IMR-90 (cell line): Measurements from ENCODE around the gene HOXD9. TPM values are rescaled to one million over a fixed set of nuclear protein-coding genes. Genes with fewer than 3 reads are reported as not detected.

Experiments
- ATAC-seq: fragments of 200-7000 bp; cut with Tn5 transposase; 2 replicates; pipeline ENCODE4 v1.9.1; 2020; ENCODE audit warnings: low read depth, mild to moderate bottlenecking, moderate library complexity
- BruUV-seq: library from RNA; stranded (reverse); fragments of 400-500 nt; replicated peaks from 2 replicates; lab custom pipeline; 2021; lab: Mats Ljungman, UMichigan
- CTCF ChIA-PET: fragments of 300-600 bp; formaldehyde crosslinking; extraction: SDS; loops from one replicate; lab custom pipeline; 2021; ENCODE audit warnings: antibody characterized with exemption; lab: Yijun Ruan, JAX
- POLR2A ChIA-PET: fragments of 300-600 bp; sonication (Branson Sonifier 250); formaldehyde crosslinking; loops from one replicate; lab custom pipeline; 2022; ENCODE audit warnings: antibody characterized with exemption; ENCODE audit not compliant: unreplicated experiment; lab: Charles Lee
- DNase-seq: peaks from one replicate; pipeline ENCODE4 v3.0.0; 2013
- H2AFZ ChIP-seq: replicated peaks from 2 replicates; pipeline ENCODE3; 2013; ENCODE audit warnings: low read length, mild to moderate bottlenecking; ENCODE audit not compliant: poor library complexity
- H2AK5ac ChIP-seq: 2 replicates; pipeline ENCODE4 v1.6.1; 2013; ENCODE audit warnings: low read depth, low read length, inconsistent platforms
- H2AK9ac ChIP-seq: replicated peaks from 2 replicates; pipeline ENCODE3; 2013; ENCODE audit warnings: mild to moderate bottlenecking, low read depth, low read length, moderate library complexity; ENCODE audit not compliant: poor library complexity
- H2BK120ac ChIP-seq: 2 replicates; pipeline ENCODE4 v1.6.1; 2013; ENCODE audit warnings: low read depth, low read length, inconsistent platforms
- H2BK15ac ChIP-seq: 3 replicates; pipeline ENCODE4 v1.6.1; 2013; ENCODE audit warnings: low read depth, low read length, inconsistent platforms
- H2BK20ac ChIP-seq: 2 replicates; pipeline ENCODE4 v1.6.1; 2013; ENCODE audit warnings: low read depth, mild to moderate bottlenecking, inconsistent platforms, low read length, moderate library complexity
- H2BK5ac ChIP-seq: 2 replicates; pipeline ENCODE4 v1.6.1; 2013; ENCODE audit warnings: mild to moderate bottlenecking, low read depth, low read length, inconsistent platforms; ENCODE audit not compliant: poor library complexity, severe bottlenecking
- H3K14ac ChIP-seq: replicated peaks from 2 replicates; pipeline ENCODE4 v1.6.1; 2013; ENCODE audit warnings: low read depth, low read length, inconsistent platforms
- H3K18ac ChIP-seq: 2 replicates; pipeline ENCODE4 v1.6.1; 2013; ENCODE audit warnings: low read depth, low read length, control low read depth
- H3K23ac ChIP-seq: 2 replicates; pipeline ENCODE4 v1.6.1; 2013; ENCODE audit warnings: low read depth, low read length, inconsistent platforms
- H3K27ac ChIP-seq: 2 replicates; pipeline ENCODE4 v1.5.1; 2013; ENCODE audit warnings: mild to moderate bottlenecking, control low read depth, low read length; ENCODE audit not compliant: insufficient read depth
- H3K27me3 ChIP-seq: 2 replicates; pipeline ENCODE4 v1.6.1; 2013; ENCODE audit warnings: low read length; ENCODE audit not compliant: control insufficient read depth, insufficient read depth
- H3K36me3 ChIP-seq: 2 replicates; pipeline ENCODE4 v1.6.1; 2013; ENCODE audit warnings: low read length, mixed read lengths; ENCODE audit not compliant: control insufficient read depth, insufficient read depth
- H3K4ac ChIP-seq: 2 replicates; pipeline ENCODE4 v1.6.1; 2013; ENCODE audit warnings: low read depth, low read length, inconsistent platforms
- H3K4me1 ChIP-seq: 2 replicates; pipeline ENCODE4 v1.6.1; 2013; ENCODE audit warnings: low read length, mixed read lengths; ENCODE audit not compliant: control insufficient read depth, insufficient read depth
- H3K4me2 ChIP-seq: 2 replicates; pipeline ENCODE4 v1.6.1; 2013; ENCODE audit warnings: low read depth, mild to moderate bottlenecking, control low read depth, low read length, moderate library complexity
- H3K4me3 ChIP-seq: 2 replicates; pipeline ENCODE4 v1.5.1; 2013; ENCODE audit warnings: low read depth, mild to moderate bottlenecking, control low read depth, low read length, moderate library complexity; ENCODE audit not compliant: insufficient read depth
- H3K56ac ChIP-seq: 2 replicates; pipeline ENCODE4 v1.6.1; 2013; ENCODE audit warnings: low read length, inconsistent platforms; ENCODE audit not compliant: insufficient read depth; ENCODE audit errors: extremely low read depth
- H3K79me1 ChIP-seq, 2 experiments: 2 replicates each; pipeline ENCODE4 v1.6.1; 2013; ENCODE audit warnings: low read length in 2 of 2, inconsistent platforms in 1 of 2, low read depth in 1 of 2
- H3K9ac ChIP-seq: 2 replicates; pipeline ENCODE4 v1.6.1; 2013; ENCODE audit warnings: low read depth, low read length, control low read depth
- H3K9me1 ChIP-seq: 2 replicates; pipeline ENCODE4 v1.6.1; 2013; ENCODE audit warnings: low read length, inconsistent platforms; ENCODE audit not compliant: insufficient read depth
- H3K9me3 ChIP-seq: 2 replicates; pipeline ENCODE4 v1.6.1; 2013; ENCODE audit warnings: low read length; ENCODE audit not compliant: control insufficient read depth, insufficient read depth
- H4K20me1 ChIP-seq: 2 replicates; pipeline ENCODE4 v1.6.1; 2013; ENCODE audit warnings: low read length, inconsistent platforms; ENCODE audit not compliant: insufficient read depth
- H4K5ac ChIP-seq: 2 replicates; pipeline ENCODE4 v1.6.1; 2013; ENCODE audit warnings: mild to moderate bottlenecking, low read depth, low read length, control low read depth
- H4K8ac ChIP-seq, 2 experiments: 2 replicates each; pipeline ENCODE4 v1.6.1; 2013; ENCODE audit warnings: low read depth in 2 of 2, low read length in 2 of 2, control low read depth in 1 of 2, inconsistent platforms in 1 of 2
- H4K91ac ChIP-seq: 2 replicates; pipeline ENCODE4 v1.6.1; 2013; ENCODE audit warnings: low read depth, low read length, inconsistent platforms; ENCODE audit not compliant: insufficient read depth
- BHLHE40 ChIP-seq: fragments of 150-350 bp; IDR thresholded peaks from 2 replicates; pipeline ENCODE4 v1.6.1; 2016; ENCODE audit warnings: mild to moderate bottlenecking, low read depth, low read length
- CEBPB ChIP-seq: IDR thresholded peaks from 2 replicates; pipeline ENCODE4 v1.6.1; 2012; ENCODE audit warnings: low read depth, low read length, improper control_type of control experiment
- CHD1 ChIP-seq: IDR thresholded peaks from 2 replicates; pipeline ENCODE4 v1.6.1; 2012; ENCODE audit warnings: low read depth, low read length, improper control_type of control experiment
- CTCF ChIP-seq: conservative IDR thresholded peaks from 2 replicates; pipeline ENCODE4 v1.5.1; 2012; ENCODE audit warnings: mild to moderate bottlenecking, low read depth, low read length, improper control_type of control experiment
- ELK1 ChIP-seq: fragments of 150-350 bp; IDR thresholded peaks from 2 replicates; pipeline ENCODE4 v1.6.1; 2016; ENCODE audit warnings: low read depth, mild to moderate bottlenecking, low read length, moderate library complexity, borderline replicate concordance
- FOS ChIP-seq: fragments of 150-350 bp; IDR thresholded peaks from 2 replicates; pipeline ENCODE4 v1.6.1; 2016; ENCODE audit warnings: low read depth, low read length
- MAFK ChIP-seq: IDR thresholded peaks from 2 replicates; pipeline ENCODE4 v1.6.1; 2012; ENCODE audit warnings: low read depth, low read length, improper control_type of control experiment
- MAZ ChIP-seq: IDR thresholded peaks from 2 replicates; pipeline ENCODE4 v1.6.1; 2012; ENCODE audit warnings: low read depth, mild to moderate bottlenecking, low read length, improper control_type of control experiment, moderate library complexity, borderline replicate concordance
- MXI1 ChIP-seq: IDR thresholded peaks from 2 replicates; pipeline ENCODE4 v1.6.1; 2012; ENCODE audit warnings: low read depth, mild to moderate bottlenecking, low read length, moderate library complexity, borderline replicate concordance
- NFE2L2 ChIP-seq: fragments of 150-350 bp; IDR thresholded peaks from 2 replicates; pipeline ENCODE4 v1.6.1; 2016; ENCODE audit warnings: low read depth, mild to moderate bottlenecking, low read length
- POLR2A ChIP-seq: IDR thresholded peaks from 2 replicates; pipeline ENCODE4 v1.6.1; 2012; ENCODE audit warnings: mild to moderate bottlenecking, low read depth, low read length
- RAD21 ChIP-seq: IDR thresholded peaks from 2 replicates; pipeline ENCODE4 v1.6.1; 2012; ENCODE audit warnings: low read length, improper control_type of control experiment
- RCOR1 ChIP-seq: IDR thresholded peaks from 2 replicates; pipeline ENCODE4 v1.6.1; 2012; ENCODE audit warnings: mild to moderate bottlenecking, low read length, improper control_type of control experiment; ENCODE audit not compliant: insufficient replicate concordance
- RFX5 ChIP-seq: IDR thresholded peaks from 2 replicates; pipeline ENCODE4 v1.8.0; 2012; ENCODE audit warnings: low read depth, mild to moderate bottlenecking, low read length, moderate library complexity
- SMC3 ChIP-seq: fragments of 150-350 bp; IDR thresholded peaks from 2 replicates; pipeline ENCODE4 v1.6.1; 2016; ENCODE audit warnings: low read depth, mild to moderate bottlenecking, antibody characterized with exemption, low read length, moderate library complexity
- USF2 ChIP-seq: fragments of 150-350 bp; IDR thresholded peaks from 2 replicates; pipeline ENCODE4 v1.6.1; 2017; ENCODE audit warnings: mild to moderate bottlenecking, antibody characterized with exemption, low read length, low read depth
- WGBS, 2 experiments: methylation state at CpG; one replicate each; pipeline versions ENCODE4 v1.1.5 to v1.1.7; 2013; ENCODE audit warnings: missing lambda C conversion rate in 2 of 2; ENCODE audit not compliant: insufficient read length in 1 of 2; ENCODE audit errors: extremely low coverage in 2 of 2; 5-methylcytosine and 5-hydroxymethylcytosine counted together
- dilution Hi-C: fragments of 300-500 bp; cut with HindIII; formaldehyde crosslinking; loops from one replicate; pipeline ENCODE4 v1.14.3; 2018; ENCODE audit warnings: low sequenced_read_pairs; ENCODE audit not compliant: unreplicated experiment
- in situ Hi-C: fragments of 300-500 bp; cut with MboI; formaldehyde crosslinking; loops from 3 replicates; pipeline ENCODE4 v1.14.3; 2019; ENCODE audit warnings: low sequenced_read_pairs, inconsistent platforms, mixed read lengths
- intact Hi-C: fragments of 100-400 bp; cut with micrococcal nuclease; formaldehyde crosslinking; loops from 2 replicates; pipeline ENCODE4 v1.10.0; 2022
- polyA plus RNA-seq, 3 experiments: library from polyadenylated mRNA; depleted of rRNA; stranded (reverse); fragments of >200 nt; gene quantifications; 2 replicates each; pipeline ENCODE4 v1.2.3, GENCODE V29; 2012; ENCODE audit warnings: low replicate concordance in 1 of 3
- total RNA-seq: library from RNA; depleted of rRNA; stranded (reverse); fragments of >200 nt; gene quantifications from 2 replicates; pipeline ENCODE4 v1.2.3, GENCODE V29; 2012

The HOXD9 gene
- total and polyA plus RNA-seq, 2 of the 4 experiments (the other 2 are of a cell fraction) = not detected

GRCh38 chr2:176137252-176137580, 14.7 kb downstream of the HOXD9 start:
- Histone ChIP-seq H2AFZ (no peak overlapping the region), H3K18ac (no peak overlapping the region), H3K4me3 (no peak overlapping the region), H2BK5ac (no peak overlapping the region), H4K20me1 (no peaks in the 10 kb centered on the region), H3K14ac (no peak overlapping the region), H3K27me3 (peaks cover 90% of the 10 kb centered on the region), H3K56ac (no peak overlapping the region), H3K79me1 (no peaks in the 10 kb centered on the region), H2AK9ac (no peak overlapping the region), H3K4me2 (no peak overlapping the region), H3K4ac (no peak overlapping the region), H3K4me1 (no peaks in the 10 kb centered on the region), H3K36me3 (no peaks in the 10 kb centered on the region), H2BK120ac (no peak overlapping the region), H3K27ac (no peak overlapping the region), H3K23ac (no peak overlapping the region), H3K9ac (no peak overlapping the region), H3K9me1 (no peaks in the 10 kb centered on the region), H4K5ac (no peak overlapping the region), H2AK5ac (no peak overlapping the region), H4K91ac (no peak overlapping the region), H4K8ac (no peak overlapping the region), H2BK15ac (no peak overlapping the region), H2BK20ac (no peak overlapping the region), H3K9me3 (peaks cover 3% of the 10 kb centered on the region)
- POLR2A ChIA-PET = no interaction called here
- CTCF ChIA-PET = no interaction called here
- in situ Hi-C loops (no loop called here), intact Hi-C loops (no loop called here), dilution Hi-C loops (no loop called here)
- TF ChIP-seq MAZ (no peak), NFE2L2 (no peak), MAFK (no peak), FOS (no peak), MXI1 (no peak), CHD1 (no peak), POLR2A (no peak), CTCF (no peak), CEBPB (no peak), SMC3 (no peak), RCOR1 (no peak), USF2 (no peak), RFX5 (no peak), ELK1 (no peak), BHLHE40 (no peak), RAD21 (no peak)
- no peak for ATAC-seq
- DNase-seq = no peak
- BruUV-seq = no TSS peak
- WGBS, 2 experiments = no CpG with 5 or more reads among the region's 2 CpGs
